Omental fat pad (tissue), 4 donors: Measurements from ENCODE around the gene RAD18. TPM values are rescaled to one million over a fixed set of nuclear protein-coding genes. Genes with fewer than 3 reads are reported as not detected.

Experiments
- ATAC-seq: fragments of 150-250 bp; one replicate; pipeline ENCODE4 v1.9.1; 2016; ENCODE audit warnings: mild to moderate bottlenecking, moderate library complexity; ENCODE audit not compliant: low FRiP score
- DNase-seq: peaks from one replicate; pipeline ENCODE4 v3.0.0-alpha.2; 2019; ENCODE audit warnings: low spot score
- CTCF ChIP-seq, 3 donors: fragments of 450-650 bp; IDR thresholded peaks; one replicate each; pipeline ENCODE4 v1.5.1; 2016 to 2017; ENCODE audit warnings: antibody characterized with exemption in 3 of 3, mild to moderate bottlenecking in 3 of 3, moderate library complexity in 2 of 3
- total RNA-seq, 4 donors: library from RNA; depleted of rRNA; stranded (reverse); fragments of >200 nt; gene quantifications; one replicate each; pipeline ENCODE4 v1.1.0, GENCODE V29; 2016

The RAD18 gene
- total RNA-seq, 4 donors from 2014 or later: 4.2 to 9.8 (median 6.7) TPM

DNA sequence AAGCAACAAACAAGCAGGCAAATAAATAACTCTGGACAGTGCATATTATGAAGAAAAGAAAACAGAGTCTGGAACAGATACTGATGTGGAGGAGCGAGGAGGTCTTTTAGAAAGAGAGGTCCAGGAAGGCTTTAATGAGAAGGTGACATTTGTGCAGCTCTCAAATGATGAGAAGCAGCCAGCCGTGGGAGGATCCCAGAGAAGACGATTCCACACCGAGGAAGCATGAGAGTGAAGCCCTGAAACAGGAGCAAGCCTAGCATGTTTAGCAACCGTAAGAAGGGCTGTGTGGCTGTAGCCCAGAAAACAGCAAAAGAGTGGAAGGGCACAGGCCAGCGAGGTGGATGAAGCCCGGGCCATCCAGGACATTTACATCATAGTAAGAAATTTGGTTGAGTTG is 93.1 kb downstream of the RAD18 start:
- TF ChIP-seq CTCF (IDR thresholded peaks at IDR 0.05): no peak
- ATAC-seq: no peak
- DNase-seq: no peak

GRCh38 chr3:8869613-8870012 is 93.7 kb downstream of the RAD18 start:
- DNase-seq: no peak
- peak; percentile 81 for ATAC-seq
- TF ChIP-seq CTCF (IDR thresholded peaks at IDR 0.05): no peak

GRCh38 chr3:8868996-8869395 is 94.3 kb downstream of the RAD18 start:
- DNase-seq: no peak
- TF ChIP-seq CTCF (IDR thresholded peaks at IDR 0.05): no peak
- no peak for ATAC-seq

DNA sequence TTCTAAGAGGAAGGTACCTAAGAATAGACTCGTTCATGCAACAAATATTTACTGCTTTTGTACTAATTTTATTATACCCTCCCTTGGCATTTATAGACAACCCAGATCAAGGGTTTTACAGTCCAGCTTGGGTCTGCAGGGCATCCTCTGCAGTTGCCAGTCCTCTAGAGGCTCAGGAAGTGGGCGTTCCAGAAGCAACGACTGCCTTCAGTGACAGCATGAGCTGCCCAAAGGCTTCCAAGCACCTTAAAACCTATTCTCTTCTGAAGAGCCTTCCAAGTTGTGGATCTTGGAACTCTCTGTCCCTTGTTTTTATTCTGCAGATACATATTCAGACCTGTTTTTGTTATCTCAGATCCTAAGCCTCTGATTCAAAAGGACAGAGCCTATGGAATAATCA is 95.6 kb downstream of the RAD18 start:
- ATAC-seq (no peak), DNase-seq (no peak)
- TF ChIP-seq CTCF (IDR thresholded peaks at IDR 0.05): no peak

- ATAC-seq (no peak), DNase-seq (no peak)
- TF ChIP-seq CTCF (IDR thresholded peaks at IDR 0.05): no peak
These were observed 97.6 kb downstream of the RAD18 start for GRCh38 chr3:8865697-8866096.

DNA sequence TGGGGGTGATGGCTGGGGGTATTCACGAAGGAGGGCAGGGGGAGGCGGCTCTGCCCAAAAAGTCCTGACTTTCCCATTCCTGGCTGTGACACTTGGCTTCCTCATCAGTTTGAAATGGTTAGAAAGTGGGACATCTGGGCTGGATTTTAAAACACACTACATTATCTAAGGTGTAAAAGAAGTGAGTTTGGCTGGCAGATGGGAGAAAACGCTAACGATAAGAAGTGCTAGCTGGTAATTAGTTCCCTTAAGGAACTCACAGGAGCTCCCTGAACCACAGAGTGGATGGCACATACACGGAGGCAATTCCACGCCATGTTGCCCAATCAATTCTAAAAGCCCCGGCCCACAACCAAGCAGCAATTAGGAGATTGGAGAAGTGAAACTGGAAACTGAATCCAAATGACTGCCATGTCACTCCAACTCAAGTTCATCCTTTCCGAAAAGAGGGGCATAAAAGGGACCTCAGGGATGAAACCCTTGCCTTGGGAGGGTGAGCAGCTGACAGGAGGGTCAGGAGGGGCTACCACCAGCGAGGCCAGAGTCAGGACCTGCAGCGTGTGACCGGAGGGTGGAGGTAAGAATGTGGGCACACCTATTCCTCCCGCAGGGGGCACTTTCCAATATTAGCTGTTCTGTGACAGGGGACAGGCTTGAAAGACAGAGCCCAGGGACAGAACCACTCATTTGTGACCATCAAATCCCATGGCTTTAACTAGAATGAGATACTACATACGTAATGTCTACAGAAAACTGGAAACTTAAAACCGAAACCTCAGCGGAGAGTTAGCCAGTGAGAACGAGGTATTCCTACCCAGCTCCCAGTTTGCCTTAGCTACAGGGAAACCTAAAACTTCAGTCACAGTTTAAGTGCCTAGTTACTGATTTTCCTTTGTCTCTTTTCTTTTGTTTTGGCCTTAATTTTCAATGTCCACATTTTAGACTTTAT is 98.6 kb downstream of the RAD18 start:
- no peak for ATAC-seq
- no peak for DNase-seq
- TF ChIP-seq CTCF (IDR thresholded peaks at IDR 0.05): no peak

DNA sequence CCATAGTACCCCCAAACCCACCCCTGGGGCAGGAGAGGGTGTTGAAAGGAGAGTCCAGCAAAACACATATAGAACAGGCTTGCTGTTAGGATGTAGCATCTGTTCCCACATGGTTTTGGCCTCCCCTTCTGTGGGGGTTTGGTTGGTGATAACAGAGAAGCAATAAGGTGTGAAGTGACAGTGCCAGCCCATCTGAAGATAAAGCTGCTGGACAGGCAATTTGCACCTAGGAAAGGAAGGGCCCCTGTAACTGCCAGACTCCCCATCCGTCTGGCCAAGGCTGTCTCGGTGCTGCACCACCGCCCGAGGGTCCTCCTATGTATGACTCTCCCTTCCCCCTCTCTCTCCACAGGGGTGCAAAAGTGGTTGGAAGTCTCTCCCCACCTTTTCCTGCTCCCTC is 99.4 kb downstream of the RAD18 start:
- no peak for DNase-seq
- ATAC-seq: no peak
- TF ChIP-seq CTCF (IDR thresholded peaks at IDR 0.05): no peak
